Fibroblast of skin of right biceps (primary cell): ENCODE measurements around the gene C19orf53.

Experiments
- DNase-seq: peaks from one replicate; pipeline ENCODE4 v3.0.0-alpha.2; 2013

C19orf53 gene

GRCh38 chr19:13827656-13828055, 53.4 kb downstream of the C19orf53 start:
- DNase-seq, result no peak
